NCI-H2196 (cell line): Measurements from ENCODE around the gene BACH2.
"Not testable (repeated sequence)": the region's sequence is repeated elsewhere in the genome, so short reads cannot be mapped to it uniquely, and the experiment has no call there.

ENCODE experiments used
- DNase-seq: peaks from one replicate; lab custom pipeline; 2025; ENCODE audit not compliant: unreplicated experiment; lab: John Stamatoyannopoulos, UW

BACH2 gene

DNA sequence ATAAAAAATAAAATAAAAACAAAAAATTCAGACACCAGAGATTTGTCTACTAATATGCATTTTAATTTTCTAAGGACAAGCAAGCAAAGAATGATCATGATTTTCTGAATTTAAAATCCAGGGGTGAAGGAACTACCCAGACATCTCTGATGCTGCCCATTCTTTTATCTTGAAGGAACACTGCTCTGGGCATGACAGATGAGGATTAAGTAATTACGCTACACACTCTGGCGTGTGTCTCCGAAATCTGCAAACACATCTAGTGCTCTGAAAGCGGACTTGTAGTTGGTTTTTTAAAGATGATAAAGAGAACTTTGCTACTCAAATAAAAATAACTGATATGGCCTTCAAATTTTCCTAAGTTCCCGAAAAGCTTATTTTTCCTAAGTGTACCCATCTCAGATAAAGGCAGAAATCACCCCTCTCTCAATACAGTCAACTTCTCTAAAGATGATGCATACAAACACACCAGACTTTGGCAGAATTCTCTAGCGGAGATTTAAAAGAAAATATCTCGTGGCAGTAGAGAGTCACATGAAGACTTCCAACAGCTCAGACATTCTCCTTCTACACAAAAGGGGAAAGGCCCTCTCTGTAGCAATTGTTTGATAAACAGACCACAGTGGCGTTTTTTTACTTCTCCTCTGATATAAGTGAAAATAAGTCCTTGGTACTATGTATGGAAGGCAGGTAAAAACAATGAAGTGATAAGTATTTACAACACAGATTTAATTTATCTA is 133.8 kb downstream of the BACH2 start:
- no peak for DNase-seq

- no peak for DNase-seq
Measured at GRCh38 chr6:90160013-90160412, 136.6 kb downstream of the BACH2 start.

DNA sequence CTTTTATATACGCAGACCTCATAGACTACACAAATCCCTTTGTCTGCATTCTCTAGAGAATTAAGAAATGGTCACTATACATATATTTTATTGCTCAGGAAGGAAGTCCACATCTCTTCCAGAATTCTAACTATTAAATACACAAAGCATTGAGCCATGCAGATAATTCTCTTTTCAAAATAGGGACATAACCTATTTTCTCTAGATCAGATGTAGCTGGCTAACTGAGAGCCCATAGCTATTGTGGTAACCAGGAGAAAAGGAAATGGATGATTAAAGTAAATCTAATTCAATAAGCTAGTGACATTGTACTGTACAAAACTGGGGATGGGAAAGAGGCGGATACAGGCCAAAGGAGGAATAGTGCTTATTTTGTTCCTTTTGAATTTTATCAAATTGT is 137.2 kb downstream of the BACH2 start:
- DNase-seq: no peak

GRCh38 chr6:90158936-90159335 is 137.7 kb downstream of the BACH2 start:
- no peak for DNase-seq

GRCh38 chr6:90157441-90157840 is 139.2 kb downstream of the BACH2 start:
- no peak for DNase-seq

- no peak for DNase-seq
Measured at GRCh38 chr6:90156861-90157260, 139.8 kb downstream of the BACH2 start.

GRCh38 chr6:90154755-90155470 is 141.7 kb downstream of the BACH2 start:
- no peak for DNase-seq

- DNase-seq: no peak
Measured at GRCh38 chr6:90151576-90152422, 144.8 kb downstream of the BACH2 start.

DNA sequence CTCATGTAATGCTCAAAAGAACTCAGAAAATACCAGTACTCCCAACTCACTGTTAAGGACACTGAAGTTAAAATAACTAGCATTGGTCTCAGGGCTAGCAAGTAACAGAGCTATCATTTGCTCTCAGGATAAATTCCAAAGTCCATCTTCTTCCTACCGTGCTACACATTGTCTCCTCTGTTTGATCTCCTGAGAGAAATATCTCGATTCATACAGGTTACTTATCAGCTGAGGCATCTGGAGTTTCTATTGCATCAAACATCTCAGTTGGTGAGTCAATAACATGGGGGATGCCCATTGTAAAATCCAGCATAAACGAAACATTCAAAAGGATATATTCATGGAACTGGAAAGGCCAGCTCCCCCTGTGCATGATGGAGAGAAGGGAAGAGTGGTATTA is 147.4 kb downstream of the BACH2 start:
- no peak for DNase-seq

DNA sequence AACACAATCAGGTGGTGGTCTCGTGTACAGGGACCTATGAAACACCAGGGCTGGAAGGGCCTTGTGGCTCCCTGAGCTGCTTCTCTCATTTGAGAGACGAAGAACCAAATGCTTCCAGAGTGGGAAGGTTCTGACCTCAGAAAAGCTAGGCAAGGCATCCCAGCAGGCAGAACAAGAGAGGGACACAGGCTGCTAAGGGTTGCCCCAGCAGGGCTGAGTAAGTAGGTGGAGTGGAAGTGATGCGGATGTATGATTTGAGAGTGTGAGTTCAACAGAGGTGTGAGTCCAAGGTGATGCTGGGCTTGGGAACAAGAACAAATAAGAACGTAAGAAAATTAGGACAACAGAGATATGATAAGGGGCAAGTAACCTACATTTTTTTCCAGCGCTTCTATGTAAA is 147.8 kb downstream of the BACH2 start:
- no peak for DNase-seq

- no peak for DNase-seq
Measured at GRCh38 chr6:90146921-90147649, 149.6 kb downstream of the BACH2 start.

GRCh38 chr6:90146024-90146423 is 150.6 kb downstream of the BACH2 start:
- DNase-seq: no peak

GRCh38 chr6:90144928-90145555 is 151.6 kb downstream of the BACH2 start:
- DNase-seq: no peak

DNA sequence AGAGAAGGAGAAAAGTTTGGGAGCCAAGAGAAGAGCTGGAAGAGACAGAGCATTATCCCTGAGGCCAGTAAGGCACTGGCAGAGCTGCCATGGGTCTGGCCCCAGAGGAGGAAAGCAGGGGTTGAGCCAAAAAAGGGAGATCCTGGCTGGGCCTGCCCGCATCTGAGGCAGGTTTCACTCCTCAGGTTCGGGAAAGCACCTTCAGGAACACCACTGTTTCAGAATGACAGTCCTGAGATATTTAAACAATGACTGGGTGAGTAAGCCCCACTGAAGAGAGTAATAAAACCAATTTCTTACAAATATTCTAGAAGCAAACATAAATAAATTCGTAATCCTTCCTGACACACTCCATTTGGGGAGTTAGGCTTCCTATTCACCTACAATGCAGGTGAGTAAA is 152.2 kb downstream of the BACH2 start:
- DNase-seq: no peak

DNA sequence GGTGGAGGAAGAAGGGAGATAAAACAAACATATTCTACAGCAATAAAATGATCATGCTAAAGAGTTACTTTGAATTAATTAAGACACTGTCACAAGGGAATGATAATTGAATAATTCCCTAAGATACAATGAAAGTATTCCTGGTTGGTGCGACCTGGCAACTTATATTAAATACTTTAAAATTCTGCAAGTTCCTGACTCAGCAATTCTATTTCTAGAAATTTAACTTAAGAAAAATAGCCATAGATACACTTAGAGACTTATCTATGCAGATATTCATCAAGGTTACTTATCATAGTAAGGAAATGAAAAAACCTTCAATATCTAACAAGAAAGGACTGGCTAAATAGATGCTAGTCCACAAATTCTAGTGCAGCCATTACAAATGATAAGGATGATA is 156.0 kb downstream of the BACH2 start:
- no peak for DNase-seq

DNA sequence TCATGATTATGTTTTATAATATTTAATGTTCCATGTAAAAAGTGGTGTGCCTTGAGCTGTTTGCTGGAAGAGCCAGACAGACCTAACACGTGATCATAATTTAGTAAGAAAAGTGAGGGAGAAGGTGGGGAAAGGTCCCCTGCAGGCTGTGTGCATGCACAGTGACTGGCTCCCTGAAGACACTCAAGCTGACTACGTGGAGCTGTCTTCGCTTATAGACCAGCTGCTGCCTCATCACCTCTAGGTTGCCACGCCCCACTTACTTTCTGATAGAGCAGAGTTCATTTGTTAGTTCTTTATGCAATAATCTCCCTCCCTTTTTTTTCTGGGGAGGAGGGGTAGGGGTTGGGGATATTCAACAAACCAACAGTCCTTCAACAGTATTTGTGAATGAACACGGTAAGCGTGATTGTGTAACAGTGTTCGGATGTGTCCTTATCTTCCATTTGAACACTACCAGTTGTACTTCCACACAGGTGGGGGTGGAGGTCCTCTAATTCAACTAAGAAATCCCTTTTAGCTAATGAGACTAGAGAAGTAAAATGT is 157.3 kb downstream of the BACH2 start:
- DNase-seq: no peak

DNA sequence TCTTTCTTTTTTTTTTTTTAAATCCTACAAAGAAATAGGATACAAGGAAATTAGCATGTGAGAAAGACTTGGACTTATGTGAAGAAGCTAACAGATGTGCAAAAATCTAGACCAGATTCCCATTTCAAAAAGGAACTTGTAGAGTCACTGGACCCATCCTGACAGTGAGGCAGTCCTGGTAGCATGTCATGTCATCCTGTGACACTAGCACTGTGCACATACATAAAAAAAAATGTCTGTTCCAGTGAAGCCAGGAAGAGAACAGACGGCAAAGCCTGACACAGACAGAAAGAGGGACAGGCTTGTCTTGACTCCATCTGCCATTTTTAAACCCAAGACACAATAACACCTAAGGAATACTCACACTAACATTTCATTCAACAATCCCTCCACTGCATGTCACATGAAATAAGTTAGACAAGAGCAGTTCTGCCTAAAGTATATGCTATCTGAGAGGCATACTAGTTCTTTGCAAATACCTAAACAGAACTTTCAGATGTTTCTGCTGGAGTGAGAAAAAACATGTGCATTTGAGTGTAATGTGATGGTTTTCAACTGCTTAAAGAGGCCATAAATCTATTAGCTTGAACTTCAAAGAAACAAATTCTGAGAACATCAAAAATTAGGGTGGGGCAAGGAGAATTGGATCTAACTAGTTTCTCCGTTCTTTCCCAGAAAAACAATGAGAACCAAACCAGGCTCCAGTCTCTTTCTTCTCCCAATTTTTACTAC is 159.6 kb downstream of the BACH2 start:
- DNase-seq: no peak

GRCh38 chr6:90136176-90136575 is 160.5 kb downstream of the BACH2 start:
- DNase-seq: no peak

- DNase-seq: no peak
Measured at GRCh38 chr6:90135667-90136066, 161.0 kb downstream of the BACH2 start.

DNA sequence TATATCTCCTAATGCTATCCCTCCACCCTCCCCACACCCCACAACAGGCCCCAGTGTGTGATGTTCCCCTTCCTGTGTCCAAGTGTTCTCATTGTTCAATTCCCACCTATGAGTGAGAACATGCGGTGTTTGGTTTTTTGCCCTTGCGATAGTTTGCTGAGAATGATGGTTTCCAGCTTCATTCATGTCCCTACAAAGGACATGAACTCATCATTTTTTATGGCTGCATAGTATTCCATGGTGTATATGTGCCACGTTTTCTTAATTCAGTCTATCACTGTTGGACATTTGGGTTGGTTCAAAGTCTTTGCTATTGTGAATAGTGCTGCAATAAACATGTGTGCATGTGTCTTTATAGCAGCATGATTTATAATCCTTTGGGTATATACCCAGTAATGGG is 163.0 kb downstream of the BACH2 start:
- not testable (repeated sequence) for DNase-seq
